Endothelial cell of hepatic sinusoid (primary cell): ENCODE data around the gene IGF2BP2.

Source experiments
- in situ Hi-C: cut with HindIII; loops from 2 replicates; pipeline ENCODE4 v1.10.0; 2017; ENCODE audit warnings: low sequenced_read_pairs

The IGF2BP2 gene

GRCh38 chr3:185739264-185739701, 85.6 kb downstream of the IGF2BP2 start:
- in situ Hi-C loops = no loop called here

- in situ Hi-C loops = no loop called here
These were observed 86.8 kb downstream of the IGF2BP2 start for GRCh38 chr3:185737740-185738680.

GRCh38 chr3:185737020-185737419, 87.8 kb downstream of the IGF2BP2 start:
- in situ Hi-C loops = no loop called here

GRCh38 chr3:185734725-185735096, 90.1 kb downstream of the IGF2BP2 start:
- in situ Hi-C loops = loop anchor here (5.0 kb wide), 1 partner anchor 33 kb away; no protein-coding TSS in a partner anchor

- in situ Hi-C loops = loop anchor here (5.0 kb wide), 1 partner anchor 33 kb away; no protein-coding TSS in a partner anchor
These were observed 90.7 kb downstream of the IGF2BP2 start for GRCh38 chr3:185733980-185734724.

- in situ Hi-C loops = loop anchor here (5.0 kb wide), 1 partner anchor 35 kb away; no protein-coding TSS in a partner anchor
These were observed 92.1 kb downstream of the IGF2BP2 start for GRCh38 chr3:185732782-185733181.

GRCh38 chr3:185730550-185730949, 94.3 kb downstream of the IGF2BP2 start:
- in situ Hi-C loops = loop anchor here (5.0 kb wide), 1 partner anchor 37 kb away; no protein-coding TSS in a partner anchor

GRCh38 chr3:185729337-185730055, 95.3 kb downstream of the IGF2BP2 start:
- in situ Hi-C loops = loop anchor here (5.0 kb wide), 1 partner anchor 38 kb away; no protein-coding TSS in a partner anchor

- in situ Hi-C loops = no loop called here
These were observed 96.1 kb downstream of the IGF2BP2 start for GRCh38 chr3:185728630-185729336.

GRCh38 chr3:185727873-185728272, 97.0 kb downstream of the IGF2BP2 start:
- in situ Hi-C loops = no loop called here

GRCh38 chr3:185726254-185726967, 98.4 kb downstream of the IGF2BP2 start:
- in situ Hi-C loops = no loop called here

- in situ Hi-C loops = no loop called here
These were observed 100.1 kb downstream of the IGF2BP2 start for GRCh38 chr3:185724761-185725160.

GRCh38 chr3:185724251-185724650, 100.6 kb downstream of the IGF2BP2 start:
- in situ Hi-C loops = no loop called here

GRCh38 chr3:185722881-185723280, 102.0 kb downstream of the IGF2BP2 start:
- in situ Hi-C loops = no loop called here

GRCh38 chr3:185721970-185722369, 102.9 kb downstream of the IGF2BP2 start:
- in situ Hi-C loops = no loop called here

- in situ Hi-C loops = no loop called here
These were observed 104.5 kb downstream of the IGF2BP2 start for GRCh38 chr3:185720326-185720725.

GRCh38 chr3:185718736-185719593, 105.9 kb downstream of the IGF2BP2 start:
- in situ Hi-C loops = no loop called here

- in situ Hi-C loops = no loop called here
These were observed 107.0 kb downstream of the IGF2BP2 start for GRCh38 chr3:185717627-185718402.
